Lower leg skin (tissue), 4 donors: ENCODE measurements around the gene ADAP2. TPM values are rescaled to one million over a fixed set of nuclear protein-coding genes. Genes with fewer than 3 reads are reported as not detected.

Source experiments
- DNase-seq, 2 donors: peaks; one replicate each; pipeline ENCODE4 v3.0.0-alpha.2; 2019; ENCODE audit warnings: low spot score in 2 of 2
- H3K4me3 ChIP-seq: fragments of 200-600 bp; sonication (generic); 2 replicates; pipeline ENCODE4 v1.5.1; 2017; ENCODE audit warnings: mild to moderate bottlenecking, low read depth; ENCODE audit not compliant: poor library complexity, severe bottlenecking
- POLR2A ChIP-seq, 2 donors: fragments of 450-650 bp; IDR thresholded peaks; one replicate each; pipeline ENCODE4 v1.6.1; 2016 to 2017; ENCODE audit warnings: antibody characterized with exemption in 2 of 2, mild to moderate bottlenecking in 1 of 2, moderate library complexity in 1 of 2
- WGBS, 2 donors: methylation state at CpG; one replicate each; pipeline ENCODE4 v1.1.5; 2018; 5-methylcytosine and 5-hydroxymethylcytosine counted together
- intact Hi-C: fragments of 100-400 bp; cut with DNase I; formaldehyde crosslinking; loops from one replicate; pipeline ENCODE4 v1.15.0; 2023; ENCODE audit warnings: low total_unique reads
- total RNA-seq, 4 donors: library from RNA; depleted of rRNA; stranded (reverse); fragments of >200 nt; gene quantifications; one replicate each; pipeline ENCODE4 v1.1.0, GENCODE V29; 2016
- TF ChIP-seq, protein P1 (sequence below), 3 donors: fragments of 450-650 bp; IDR thresholded peaks; one replicate each; pipeline ENCODE4 v1.5.1; 2016; ENCODE audit warnings: antibody characterized with exemption in 3 of 3, mild to moderate bottlenecking in 3 of 3, moderate library complexity in 2 of 3

ADAP2 gene
- total RNA-seq, 4 donors from 2014 or later, result 13.6 to 24.1 (median 18.3) TPM

- 78 to 85% methylated on average over 9 of the region's 9 CpGs for WGBS, 2 donors
These were observed 31.1 kb downstream of the ADAP2 start for GRCh38 chr17:30952638-30953393.

DNA sequence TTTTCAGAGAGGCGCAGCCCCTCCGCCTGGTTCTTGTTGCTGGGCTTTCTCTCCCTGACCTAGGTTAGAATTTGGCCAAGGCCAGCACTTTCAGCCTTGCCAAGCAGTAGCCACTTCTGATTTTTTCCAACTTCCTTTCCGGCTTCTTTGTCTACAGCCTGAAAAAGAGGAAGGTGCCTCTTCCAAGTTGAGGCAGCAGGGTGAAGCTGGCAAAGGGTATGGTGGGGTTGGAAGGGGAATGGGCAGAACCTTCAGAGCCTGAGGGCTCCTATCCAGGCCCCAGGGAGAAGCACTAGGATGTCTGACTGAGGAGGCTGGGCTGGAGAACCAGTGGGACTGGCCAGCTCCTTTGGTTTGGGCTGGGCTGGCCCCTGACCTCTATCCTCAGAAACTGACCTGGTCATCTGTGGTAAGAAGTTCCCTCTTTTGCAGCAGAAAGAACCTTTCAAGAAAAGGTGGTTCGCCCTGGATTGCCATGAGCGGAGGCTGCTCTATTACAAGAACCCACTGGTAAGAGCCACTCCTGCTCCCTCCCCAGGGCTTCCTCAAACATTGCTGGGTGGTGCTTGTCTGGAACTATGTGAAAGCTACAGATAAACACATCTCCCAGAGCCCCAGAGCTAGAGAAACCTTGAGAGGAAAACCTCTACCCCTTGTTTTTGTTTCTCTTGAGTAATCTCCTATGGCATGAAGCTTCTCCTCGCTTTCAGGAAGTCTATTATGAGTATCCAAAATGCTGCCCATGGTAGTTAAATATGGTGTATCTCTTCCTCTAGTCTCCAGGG, 32.5 kb downstream of the ADAP2 start:
- DNase-seq, result no peak
- intact Hi-C loops, result no loop called here
- TF ChIP-seq, protein P1, sequence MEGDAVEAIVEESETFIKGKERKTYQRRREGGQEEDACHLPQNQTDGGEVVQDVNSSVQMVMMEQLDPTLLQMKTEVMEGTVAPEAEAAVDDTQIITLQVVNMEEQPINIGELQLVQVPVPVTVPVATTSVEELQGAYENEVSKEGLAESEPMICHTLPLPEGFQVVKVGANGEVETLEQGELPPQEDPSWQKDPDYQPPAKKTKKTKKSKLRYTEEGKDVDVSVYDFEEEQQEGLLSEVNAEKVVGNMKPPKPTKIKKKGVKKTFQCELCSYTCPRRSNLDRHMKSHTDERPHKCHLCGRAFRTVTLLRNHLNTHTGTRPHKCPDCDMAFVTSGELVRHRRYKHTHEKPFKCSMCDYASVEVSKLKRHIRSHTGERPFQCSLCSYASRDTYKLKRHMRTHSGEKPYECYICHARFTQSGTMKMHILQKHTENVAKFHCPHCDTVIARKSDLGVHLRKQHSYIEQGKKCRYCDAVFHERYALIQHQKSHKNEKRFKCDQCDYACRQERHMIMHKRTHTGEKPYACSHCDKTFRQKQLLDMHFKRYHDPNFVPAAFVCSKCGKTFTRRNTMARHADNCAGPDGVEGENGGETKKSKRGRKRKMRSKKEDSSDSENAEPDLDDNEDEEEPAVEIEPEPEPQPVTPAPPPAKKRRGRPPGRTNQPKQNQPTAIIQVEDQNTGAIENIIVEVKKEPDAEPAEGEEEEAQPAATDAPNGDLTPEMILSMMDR (IDR thresholded peaks at IDR 0.05), result no peak
- TF ChIP-seq POLR2A (IDR thresholded peaks at IDR 0.05), result no peak
- no peak overlapping the region for H3K4me3 ChIP-seq
- WGBS, 2 donors, result 83 to 89% methylated on average over 6 of the region's 6 CpGs

More at GRCh38 chr17:30952638-30953393, 31.1 kb downstream of the ADAP2 start:
- DNase-seq, result no peak
- H3K4me3 ChIP-seq, result no peak overlapping the region
- intact Hi-C loops, result no loop called here
- no peak for TF ChIP-seq POLR2A (IDR thresholded peaks at IDR 0.05)
- TF ChIP-seq, protein P1 (IDR thresholded peaks at IDR 0.05), result no peak

DNA sequence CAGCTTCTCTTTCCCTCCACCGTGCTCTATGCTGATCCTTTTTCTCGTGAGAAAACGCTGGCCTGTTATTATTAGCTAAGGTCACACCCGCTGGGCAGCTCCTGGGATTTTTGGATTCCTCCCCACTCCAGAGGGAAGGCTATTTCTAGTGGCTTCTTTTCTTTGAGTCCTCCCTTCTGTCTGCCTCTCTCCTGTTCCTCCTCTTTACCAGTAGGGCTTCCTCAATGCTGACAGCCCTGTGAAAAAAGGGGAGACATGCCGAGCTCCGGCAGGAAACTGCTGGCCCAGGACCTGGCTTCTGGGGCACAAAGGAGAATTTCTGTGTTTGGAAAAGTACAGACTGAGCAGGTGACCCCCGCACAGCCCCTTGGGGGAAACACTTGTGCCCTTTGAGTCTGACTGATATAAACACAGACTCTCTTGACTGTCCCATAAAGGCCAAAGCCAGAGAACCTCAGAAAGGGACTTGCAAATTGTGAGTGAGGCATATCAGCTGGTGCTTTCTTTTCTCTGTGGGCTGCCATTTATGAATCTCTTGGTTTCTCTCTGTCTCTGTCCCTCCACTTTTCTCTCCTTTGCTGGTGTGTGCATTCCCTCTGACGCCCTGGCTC, 35.1 kb downstream of the ADAP2 start:
- DNase-seq, result peak in 1 of 2 donors; percentile 50
- no peak for TF ChIP-seq POLR2A (IDR thresholded peaks at IDR 0.05)
- TF ChIP-seq, protein P1 (IDR thresholded peaks at IDR 0.05), result no peak
- H3K4me3 ChIP-seq, result no peak overlapping the region
- intact Hi-C loops, result no loop called here
- 49 to 55% methylated on average over 8 of the region's 8 CpGs for WGBS, 2 donors

DNA sequence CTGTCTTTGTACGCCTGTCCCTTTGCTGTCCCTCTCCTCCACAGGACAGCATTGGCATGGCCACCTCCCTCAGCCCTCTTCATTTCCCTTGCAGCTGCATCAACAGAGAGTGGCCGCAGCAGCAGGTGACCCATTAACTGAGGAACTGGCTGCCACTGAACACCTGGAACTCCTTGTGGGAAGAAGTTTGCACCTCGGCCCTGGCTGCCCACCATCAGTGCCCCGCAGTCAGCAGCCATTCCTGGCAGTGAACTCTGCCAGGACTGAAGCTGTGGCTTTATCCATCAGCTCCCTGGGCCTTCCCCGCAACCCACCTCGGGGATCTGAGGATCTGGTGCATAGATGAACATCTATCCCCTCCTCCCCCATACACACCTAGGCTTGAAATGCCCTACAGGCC, 36.0 kb downstream of the ADAP2 start:
- 89 to 90% methylated on average over 6 of the region's 6 CpGs for WGBS, 2 donors
- no peak overlapping the region for H3K4me3 ChIP-seq
- intact Hi-C loops, result no loop called here
- TF ChIP-seq, protein P1 (IDR thresholded peaks at IDR 0.05), result no peak
- no peak for TF ChIP-seq POLR2A (IDR thresholded peaks at IDR 0.05)
- peak in 1 of 2 donors; percentile 54 for DNase-seq

GRCh38 chr17:30958187-30958586, 36.4 kb downstream of the ADAP2 start:
- no peak overlapping the region for H3K4me3 ChIP-seq
- DNase-seq, result peak in 1 of 2 donors; percentile 86
- TF ChIP-seq, protein P1 (IDR thresholded peaks at IDR 0.05), result no peak
- no peak for TF ChIP-seq POLR2A (IDR thresholded peaks at IDR 0.05)
- whole genome bisulfite sequencing, 2 donors, result 79 to 82% methylated on average over 7 of the region's 7 CpGs
- intact Hi-C loops, result no loop called here
